Measurements from ENCODE around the gene SMYD3. TPM values are rescaled to one million over a fixed set of nuclear protein-coding genes. Genes with fewer than 3 reads are reported as not detected.
A peak's percentile ranks its signal among the peaks of the same experiment; 100 is the strongest.

Gene SMYD3
- total and polyA plus RNA-seq, 2 of the 4 experiments (the other 2 are of a cell fraction) = 26.5 to 37.6 TPM

GRCh38 chr1:245786948-245787347, 720.1 kb downstream of the SMYD3 start:
- WGBS, 2 experiments (ENCODE audit: extremely low coverage in 2 of 2, insufficient read length in 1 of 2) = 0% methylated on average over 1 of the region's 5 CpGs; no CpG with 5 or more reads in 1 of the 2 experiments
- no peak for ATAC-seq (ENCODE audit: low read depth)

More at GRCh38 chr1:245786948-245787347, 720.1 kb downstream of the SMYD3 start:
- Histone ChIP-seq H4K91ac (ENCODE audit: insufficient read depth, low read depth, low read length) (no peak overlapping the region; the same call in 1 of the 2 replicates), H4K5ac (ENCODE audit: low read depth, low read length) (peak overlapping the region; percentile 80), H2BK120ac (ENCODE audit: low read depth, low read length) (peak overlapping the region; percentile 60), H3K27me3 (ENCODE audit: control insufficient read depth, insufficient read depth, low read length) (no peaks in the 10 kb centered on the region), H3K9ac (ENCODE audit: low read depth, low read length) (no peak overlapping the region), H3K4me3 (ENCODE audit: insufficient read depth, low read depth, low read length) (no peak overlapping the region), H2AK9ac (replicated peaks; ENCODE audit: low read depth, low read length, poor library complexity) (no peak overlapping the region), H3K4me2 (ENCODE audit: low read depth, low read length) (no peak overlapping the region), H2AFZ (replicated peaks; ENCODE audit: low read length, poor library complexity) (no peak overlapping the region), H3K56ac (ENCODE audit: extremely low read depth, insufficient read depth, low read length) (no peak overlapping the region), H2BK5ac (ENCODE audit: low read depth, low read length, poor library complexity, severe bottlenecking) (no peak overlapping the region), H3K4me1 (ENCODE audit: control insufficient read depth, insufficient read depth, low read length) (peaks cover 19% of the 10 kb centered on the region), H3K36me3 (ENCODE audit: control insufficient read depth, insufficient read depth, low read length) (no peaks in the 10 kb centered on the region), H3K18ac (ENCODE audit: low read depth, low read length) (peak overlapping the region; percentile 90), H3K9me3 (ENCODE audit: control insufficient read depth, insufficient read depth, low read length) (no peaks in the 10 kb centered on the region), H4K8ac (ENCODE audit: low read depth in 2 of 2, low read length in 2 of 2) (peak overlapping the region in 1 of 2 experiments; percentile 53; a peak in 1 of 4 replicates), H4K20me1 (ENCODE audit: insufficient read depth, low read length) (no peaks in the 10 kb centered on the region), H3K79me1 (ENCODE audit: low read depth in 1 of 2, low read length in 2 of 2) (0 out of 4 replicates have a peak, but pooled peaks cover 0 to 5% of the 10 kb centered on the region in 2 experiments), H2BK15ac (ENCODE audit: low read depth, low read length) (no peak overlapping the region; the same call in 2 of the 3 replicates), H3K27ac (ENCODE audit: insufficient read depth, low read length) (no peak overlapping the region), H2AK5ac (ENCODE audit: low read depth, low read length) (peak overlapping the region; percentile 83; the same call in 1 of the 2 replicates), H3K4ac (ENCODE audit: low read depth, low read length) (peak overlapping the region; percentile 35; the same call in 1 of the 2 replicates), H3K23ac (ENCODE audit: low read depth, low read length) (no peak overlapping the region), H3K14ac (replicated peaks; ENCODE audit: low read depth, low read length) (no peak overlapping the region), H2BK20ac (ENCODE audit: low read depth, low read length) (peak overlapping the region; percentile 58; the same call in 1 of the 2 replicates), H3K9me1 (ENCODE audit: insufficient read depth, low read length) (peaks cover 11% of the 10 kb centered on the region)
- intact Hi-C loops (cut with micrococcal nuclease) (loop anchor here (5.0 kb wide), 1 partner anchor 215 kb away; no protein-coding TSS in a partner anchor), dilution Hi-C loops (cut with HindIII; ENCODE audit: low sequenced_read_pairs, unreplicated experiment) (no loop called here), in situ Hi-C loops (cut with MboI; ENCODE audit: low sequenced_read_pairs) (no loop called here)
- ChIA-PET POLR2A (ENCODE audit: unreplicated experiment) (interaction anchor here (0.6 kb wide), 2 partner anchors 214 to 763 kb away, joined by 4 to 8 read pairs; no protein-coding TSS in a partner anchor), CTCF (interaction anchor here (0.7 to 1.0 kb wide), 3 partner anchors 16 to 251 kb away, joined by 3 to 5 read pairs (median 4); no protein-coding TSS in a partner anchor)
- no peak for TF ChIP-seq RCOR1 (IDR thresholded peaks at IDR 0.05; ENCODE audit: insufficient replicate concordance, low read length)
- TF ChIP-seq NFE2L2 (IDR thresholded peaks at IDR 0.05; ENCODE audit: low read depth, low read length) = no peak
- no peak for TF ChIP-seq USF2 (IDR thresholded peaks at IDR 0.05; ENCODE audit: low read depth, low read length)
- no peak for TF ChIP-seq RAD21 (IDR thresholded peaks at IDR 0.05; ENCODE audit: low read length)
- no peak for TF ChIP-seq FOS (IDR thresholded peaks at IDR 0.05; ENCODE audit: low read depth, low read length)
- TF ChIP-seq POLR2A (IDR thresholded peaks at IDR 0.05; ENCODE audit: low read depth, low read length) = no peak
- no peak for TF ChIP-seq BHLHE40 (IDR thresholded peaks at IDR 0.05; ENCODE audit: low read depth, low read length)
- no peak for TF ChIP-seq ELK1 (IDR thresholded peaks at IDR 0.05; ENCODE audit: borderline replicate concordance, low read depth, low read length)
- no peak for TF ChIP-seq RFX5 (IDR thresholded peaks at IDR 0.05; ENCODE audit: low read depth, low read length)
- TF ChIP-seq, protein P1, sequence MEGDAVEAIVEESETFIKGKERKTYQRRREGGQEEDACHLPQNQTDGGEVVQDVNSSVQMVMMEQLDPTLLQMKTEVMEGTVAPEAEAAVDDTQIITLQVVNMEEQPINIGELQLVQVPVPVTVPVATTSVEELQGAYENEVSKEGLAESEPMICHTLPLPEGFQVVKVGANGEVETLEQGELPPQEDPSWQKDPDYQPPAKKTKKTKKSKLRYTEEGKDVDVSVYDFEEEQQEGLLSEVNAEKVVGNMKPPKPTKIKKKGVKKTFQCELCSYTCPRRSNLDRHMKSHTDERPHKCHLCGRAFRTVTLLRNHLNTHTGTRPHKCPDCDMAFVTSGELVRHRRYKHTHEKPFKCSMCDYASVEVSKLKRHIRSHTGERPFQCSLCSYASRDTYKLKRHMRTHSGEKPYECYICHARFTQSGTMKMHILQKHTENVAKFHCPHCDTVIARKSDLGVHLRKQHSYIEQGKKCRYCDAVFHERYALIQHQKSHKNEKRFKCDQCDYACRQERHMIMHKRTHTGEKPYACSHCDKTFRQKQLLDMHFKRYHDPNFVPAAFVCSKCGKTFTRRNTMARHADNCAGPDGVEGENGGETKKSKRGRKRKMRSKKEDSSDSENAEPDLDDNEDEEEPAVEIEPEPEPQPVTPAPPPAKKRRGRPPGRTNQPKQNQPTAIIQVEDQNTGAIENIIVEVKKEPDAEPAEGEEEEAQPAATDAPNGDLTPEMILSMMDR (conservative IDR thresholded peaks at IDR 0.05; ENCODE audit: low read depth, low read length) = no peak
- no peak for TF ChIP-seq MAZ (IDR thresholded peaks at IDR 0.05; ENCODE audit: borderline replicate concordance, low read depth, low read length)
- TF ChIP-seq MXI1 (IDR thresholded peaks at IDR 0.05; ENCODE audit: borderline replicate concordance, low read depth, low read length) = no peak
- no peak for TF ChIP-seq CHD1 (IDR thresholded peaks at IDR 0.05; ENCODE audit: low read depth, low read length)
- TF ChIP-seq CEBPB (IDR thresholded peaks at IDR 0.05; ENCODE audit: low read depth, low read length) = no peak
- DNase-seq = no peak
- BruUV-seq (replicated peaks) = no TSS peak
